IgD-negative memory B cell (primary cell): ENCODE data around the gene CXADR. TPM values are rescaled to one million over a fixed set of nuclear protein-coding genes. Genes with fewer than 3 reads are reported as not detected.
"Not testable (repeated sequence)": the region's sequence is repeated elsewhere in the genome, so short reads cannot be mapped to it uniquely, and the experiment has no call there.

Source experiments
- H3K27ac Mint-ChIP-seq, 3 donors: one replicate each; pipeline ENCODE4 v1.8.0; 2020 to 2022; ENCODE audit warnings: mild to moderate bottlenecking in 3 of 3, mixed read lengths in 3 of 3, moderate library complexity in 1 of 3
- H3K27me3 Mint-ChIP-seq: one replicate; pipeline ENCODE4 v1.8.0; 2021; ENCODE audit warnings: mixed read lengths
- H3K36me3 Mint-ChIP-seq: one replicate; pipeline ENCODE4 v1.8.0; 2020; ENCODE audit warnings: mild to moderate bottlenecking, mixed read lengths
- H3K4me1 Mint-ChIP-seq, 3 donors: one replicate each; pipeline ENCODE4 v1.8.0; 2020 to 2022; ENCODE audit warnings: mixed read lengths in 3 of 3, mild to moderate bottlenecking in 1 of 3
- H3K4me3 Mint-ChIP-seq, 4 donors: one replicate each; pipeline ENCODE4 v1.8.0; 2020 to 2022; ENCODE audit warnings: mild to moderate bottlenecking in 4 of 4, mixed read lengths in 4 of 4, moderate library complexity in 3 of 4
- H3K9me3 Mint-ChIP-seq, 3 donors: one replicate each; pipeline ENCODE4 v1.8.0; 2020 to 2021; ENCODE audit warnings: mixed read lengths in 3 of 3, mild to moderate bottlenecking in 1 of 3
- polyA plus RNA-seq: library from polyadenylated mRNA; unstranded; fragments of 300-500 nt; fragmentation: Illumina TruSeq; gene quantifications from one replicate; pipeline ENCODE4 v1.2.3, GENCODE V29; 2021

CXADR gene
- not detected for polyA plus RNA-seq

- Mint-ChIP-seq H3K4me3 (peak within 1 kb of the TSS; percentile 79 to 95 (median 89)), H3K27me3 (peaks cover 35% of the 10 kb centered on the region), H3K4me1 (peaks cover 6 to 17% (median 17%) of the 10 kb centered on the region in 3 donors), H3K27ac (peak within 1 kb of the TSS in 1 of 3 donors; percentile 1), H3K36me3 (peaks cover 4% of the 10 kb centered on the region), H3K9me3 (peaks cover 0 to 4% (median 0%) of the 10 kb centered on the region in 3 donors)
Observed at GRCh38 chr21:17512253-17513213, at the start of gene CXADR. TSS of gene CXADR (plus strand) at chr21:17513043. CDS start at chr21:17513130, 87 bp downstream.

- Mint-ChIP-seq H3K27me3 (peaks cover 2% of the 10 kb centered on the region), H3K4me1 (no peaks in the 10 kb centered on the region), H3K9me3 (no peaks in the 10 kb centered on the region), H3K36me3 (no peaks in the 10 kb centered on the region), H3K27ac (no peak overlapping the region), H3K4me3 (no peak overlapping the region)
Observed at GRCh38 chr21:17466166-17466565, 46.7 kb upstream of the CXADR start.

- peaks cover 2% of the 10 kb centered on the region for H3K27me3 Mint-ChIP-seq
- no peaks in the 10 kb centered on the region for H3K36me3 Mint-ChIP-seq
- H3K4me1 Mint-ChIP-seq = no peaks in the 10 kb centered on the region
- H3K4me3 Mint-ChIP-seq = no peak overlapping the region
- H3K27ac Mint-ChIP-seq = no peak overlapping the region
- no peaks in the 10 kb centered on the region for H3K9me3 Mint-ChIP-seq
Observed at GRCh38 chr21:17467392-17467791, 45.5 kb upstream of the CXADR start.

- H3K4me1 Mint-ChIP-seq = no peaks in the 10 kb centered on the region
- H3K27me3 Mint-ChIP-seq = peaks cover 2% of the 10 kb centered on the region
- no peaks in the 10 kb centered on the region for H3K36me3 Mint-ChIP-seq
- H3K9me3 Mint-ChIP-seq = no peaks in the 10 kb centered on the region
- H3K27ac Mint-ChIP-seq = no peak overlapping the region
- H3K4me3 Mint-ChIP-seq = no peak overlapping the region
Observed at GRCh38 chr21:17467829-17468228, 45.0 kb upstream of the CXADR start.

GRCh38 chr21:17468698-17469097 is 44.1 kb upstream of the CXADR start:
- Mint-ChIP-seq H3K4me1 (no peaks in the 10 kb centered on the region), H3K27me3 (peaks cover 2% of the 10 kb centered on the region), H3K9me3 (no peaks in the 10 kb centered on the region), H3K36me3 (no peaks in the 10 kb centered on the region), H3K27ac (no peak overlapping the region), H3K4me3 (no peak overlapping the region)

- H3K36me3 Mint-ChIP-seq = no peaks in the 10 kb centered on the region
Observed at GRCh38 chr21:17469727-17470126, 43.1 kb upstream of the CXADR start.

GRCh38 chr21:17472182-17472581 is 40.7 kb upstream of the CXADR start:
- Mint-ChIP-seq H3K4me1 (no peaks in the 10 kb centered on the region), H3K27ac (no peak overlapping the region), H3K27me3 (peaks cover 2% of the 10 kb centered on the region), H3K9me3 (peaks cover 0 to 3% (median 0%) of the 10 kb centered on the region in 3 donors), H3K36me3 (no peaks in the 10 kb centered on the region), H3K4me3 (no peak overlapping the region)

More at GRCh38 chr21:17469727-17470126, 43.1 kb upstream of the CXADR start:
- H3K27me3 Mint-ChIP-seq = peaks cover 2% of the 10 kb centered on the region
- peaks cover 0 to 3% (median 0%) of the 10 kb centered on the region in 3 donors for H3K9me3 Mint-ChIP-seq
- H3K4me3 Mint-ChIP-seq = no peak overlapping the region
- H3K27ac Mint-ChIP-seq = no peak overlapping the region
- no peaks in the 10 kb centered on the region for H3K4me1 Mint-ChIP-seq

- H3K27ac Mint-ChIP-seq = no peak overlapping the region
- peaks cover 0 to 3% (median 0%) of the 10 kb centered on the region in 3 donors for H3K9me3 Mint-ChIP-seq
- H3K4me1 Mint-ChIP-seq = no peaks in the 10 kb centered on the region
- peaks cover 2% of the 10 kb centered on the region for H3K27me3 Mint-ChIP-seq
- no peaks in the 10 kb centered on the region for H3K36me3 Mint-ChIP-seq
- H3K4me3 Mint-ChIP-seq = no peak overlapping the region
Observed at GRCh38 chr21:17472592-17473271, 40.1 kb upstream of the CXADR start.

GRCh38 chr21:17476006-17476405 is 36.8 kb upstream of the CXADR start:
- Mint-ChIP-seq H3K4me3 (no peak overlapping the region), H3K27ac (no peak overlapping the region), H3K36me3 (no peaks in the 10 kb centered on the region), H3K9me3 (peaks cover 0 to 3% (median under 1%) of the 10 kb centered on the region in 3 donors), H3K4me1 (no peaks in the 10 kb centered on the region), H3K27me3 (no peaks in the 10 kb centered on the region)

- not testable (repeated sequence) for H3K27ac Mint-ChIP-seq, H3K9me3 Mint-ChIP-seq, H3K4me1 Mint-ChIP-seq, H3K4me3 Mint-ChIP-seq, H3K27me3 Mint-ChIP-seq, H3K36me3 Mint-ChIP-seq
Observed at GRCh38 chr21:17478156-17478555, 34.7 kb upstream of the CXADR start.

- Mint-ChIP-seq H3K27ac (no peak overlapping the region), H3K27me3 (no peaks in the 10 kb centered on the region), H3K9me3 (peaks cover 0 to 1% (median 0%) of the 10 kb centered on the region in 3 donors), H3K36me3 (no peaks in the 10 kb centered on the region), H3K4me1 (no peaks in the 10 kb centered on the region), H3K4me3 (no peak overlapping the region)
Observed at GRCh38 chr21:17479606-17480005, 33.2 kb upstream of the CXADR start.

- H3K27ac Mint-ChIP-seq = no peak overlapping the region
- H3K36me3 Mint-ChIP-seq = no peaks in the 10 kb centered on the region
- no peaks in the 10 kb centered on the region for H3K27me3 Mint-ChIP-seq
- H3K4me1 Mint-ChIP-seq = no peaks in the 10 kb centered on the region
- no peak overlapping the region for H3K4me3 Mint-ChIP-seq
- H3K9me3 Mint-ChIP-seq = peaks cover 0 to 1% (median 1%) of the 10 kb centered on the region in 3 donors
Observed at GRCh38 chr21:17482928-17483327, 29.9 kb upstream of the CXADR start.

- Mint-ChIP-seq H3K27me3 (peaks cover 2% of the 10 kb centered on the region), H3K27ac (no peak overlapping the region), H3K36me3 (peaks cover 6% of the 10 kb centered on the region), H3K4me1 (no peaks in the 10 kb centered on the region), H3K4me3 (no peak overlapping the region), H3K9me3 (peaks cover 0 to 4% (median 1%) of the 10 kb centered on the region in 3 donors)
Observed at GRCh38 chr21:17488620-17489019, 24.2 kb upstream of the CXADR start.

GRCh38 chr21:17489565-17489964 is 23.3 kb upstream of the CXADR start:
- not testable (repeated sequence) for H3K4me3 Mint-ChIP-seq, H3K4me1 Mint-ChIP-seq, H3K36me3 Mint-ChIP-seq, H3K27ac Mint-ChIP-seq, H3K9me3 Mint-ChIP-seq, H3K27me3 Mint-ChIP-seq

- peaks cover 0 to 4% (median 0%) of the 10 kb centered on the region in 3 donors for H3K9me3 Mint-ChIP-seq
- peaks cover 8% of the 10 kb centered on the region for H3K36me3 Mint-ChIP-seq
- H3K27me3 Mint-ChIP-seq = peaks cover 2% of the 10 kb centered on the region
- H3K4me1 Mint-ChIP-seq = no peaks in the 10 kb centered on the region
- no peak overlapping the region for H3K4me3 Mint-ChIP-seq
- peak overlapping the region in 1 of 3 donors; percentile 29 for H3K27ac Mint-ChIP-seq
Observed at GRCh38 chr21:17491716-17492414, 21.0 kb upstream of the CXADR start.
